Spleen (tissue), 13 donors: ENCODE results near the gene CNDP2. TPM values are rescaled to one million over a fixed set of nuclear protein-coding genes. Genes with fewer than 3 reads are reported as not detected.
A peak's percentile ranks its signal among the peaks of the same experiment; 100 is the strongest.

ENCODE experiments used
- DNase-seq: peaks from one replicate; pipeline ENCODE4 v3.0.0-alpha.2; 2020
- H3K27ac ChIP-seq, 8 donors: fragments of 200-600 bp; sonication (generic) in 7 of 8; 1 replicate in 4 of 8; 2 replicates in 4 of 8; pipeline versions ENCODE4 v1.5.0 to v1.8.0; 2016 to 2021; ENCODE audit warnings: inconsistent platforms in 4 of 8, mild to moderate bottlenecking in 4 of 8, moderate library complexity in 1 of 8
- H3K27me3 ChIP-seq, 7 donors: fragments of 200-600 bp; sonication (generic) in 6 of 7; replicated peaks in 1 of 7; 1 replicate in 4 of 7; 2 replicates in 3 of 7; pipeline versions ENCODE4 v1.5.0 to v1.8.0; 2016 to 2021; ENCODE audit warnings: inconsistent platforms in 3 of 7, mild to moderate bottlenecking in 1 of 7
- H3K36me3 ChIP-seq, 6 donors: fragments of 200-600 bp; sonication (generic) in 5 of 6; 1 replicate in 4 of 6; 2 replicates in 2 of 6; pipeline versions ENCODE4 v1.5.0 to v1.8.0; 2016 to 2021; ENCODE audit warnings: inconsistent platforms in 2 of 6
- H3K4me1 ChIP-seq, 6 donors: fragments of 200-600 bp; sonication (generic) in 5 of 6; 1 replicate in 3 of 6; 2 replicates in 3 of 6; pipeline versions ENCODE4 v1.5.0 to v1.8.0; 2016 to 2021; ENCODE audit warnings: inconsistent platforms in 3 of 6
- H3K4me3 ChIP-seq, 8 donors: fragments of 200-600 bp; sonication (generic) in 7 of 8; 1 replicate in 4 of 8; 2 replicates in 4 of 8; pipeline versions ENCODE4 v1.5.0 to v1.8.0; 2016 to 2021; ENCODE audit warnings: inconsistent platforms in 4 of 8, mild to moderate bottlenecking in 4 of 8, moderate library complexity in 2 of 8
- H3K9me3 ChIP-seq, 8 donors: fragments of 200-600 bp; sonication (generic) in 7 of 8; 1 replicate in 4 of 8; 2 replicates in 4 of 8; pipeline versions ENCODE4 v1.5.0 to v1.8.0; 2016 to 2021; ENCODE audit warnings: inconsistent platforms in 4 of 8
- CTCF ChIP-seq, 11 experiments: fragments of 200-600 bp in 7 of 11; fragments of 450-650 bp in 4 of 11; sonication (generic) in 4 of 11; IDR thresholded peaks in 8 of 11; conservative IDR thresholded peaks in 3 of 11; 1 replicate in 7 of 11; 2 replicates in 4 of 11; pipeline versions ENCODE4 v1.4.0 to v1.8.0; 2016 to 2021; ENCODE audit warnings: antibody characterized with exemption in 11 of 11, inconsistent platforms in 4 of 11, mild to moderate bottlenecking in 1 of 11
- POLR2A ChIP-seq, 3 donors: fragments of 450-650 bp; IDR thresholded peaks; one replicate each; pipeline ENCODE4 v1.5.1; 2017; ENCODE audit warnings: antibody characterized with exemption in 3 of 3, mild to moderate bottlenecking in 1 of 3
- POLR2AphosphoS5 ChIP-seq, 3 donors: sonication (generic); formaldehyde crosslinking; IDR thresholded peaks; one replicate each; pipeline ENCODE4 v1.5.1; 2017; ENCODE audit warnings: antibody characterized with exemption in 3 of 3
- WGBS, 5 donors: extraction: QIAGEN DNeasy Blood & Tissue Kit in 3 of 5; methylation state at CpG; one replicate each; pipeline versions ENCODE4 v1.1.5 to v1.1.7; 2013 to 2018; 5-methylcytosine and 5-hydroxymethylcytosine counted together
- intact Hi-C: fragments of 100-400 bp; cut with DNase I; formaldehyde crosslinking; loops from one replicate; pipeline ENCODE4 v1.15.0; 2023; ENCODE audit warnings: low total_unique reads
- long read RNA-seq, 2 donors: transcript quantifications; one replicate each; lab custom pipeline, GENCODE V29; 2026
- polyA plus RNA-seq, 3 donors: library from polyadenylated mRNA; stranded (reverse); fragments of 200-250 nt; gene quantifications; one replicate each; pipeline ENCODE4 v1.2.1, GENCODE V29; 2013
- total RNA-seq, 7 donors: library from RNA; depleted of rRNA in 3 of 7; stranded (reverse); fragments of >200 nt in 3 of 7; fragmentation: NEBNext Ultra II Directional in 4 of 7; extraction: Animal tissue kit (Norgen Biotek cat#: 25700) in 4 of 7; gene quantifications; one replicate each; pipeline versions ENCODE4 v1.1.0 to v1.2.1, GENCODE V29; 2016 to 2021
- donor health status: healthy with polysubstance abuse.
- donor health status: DM: no; HTN: no; CAD: no; lungs with moderate emphysema.
- donor health status: DM: no; HTN: no; CAD: no.
- donor health status: Bipolar disorder and iron deficiency.
- donor health status: healthy.
- donor health status: DM: no; HTN: no; CAD: no.
- donor health status: DM: yes; HTN: yes; CAD: no.

Gene CNDP2
- total RNA-seq, result 100 to 1,000 TPM; 219 to 310 (median 291) TPM
- polyA plus RNA-seq, result 100 to 1,000 TPM; 102 to 168 (median 123) TPM
- long read RNA-seq, donor 1, full-length matches to known transcripts, result 20 of 47 reads
- long read RNA-seq, donor 1, partial matches to known transcripts, result 27 of 47 reads
- long read RNA-seq, donor 1, other reads (novel, unspliced or antisense), result 0 of 47 reads
- long read RNA-seq, donor 2, full-length matches to known transcripts, result 20 of 28 reads
- long read RNA-seq, donor 2, partial matches to known transcripts, result 8 of 28 reads
- long read RNA-seq, donor 2, other reads (novel, unspliced or antisense), result 0 of 28 reads

- peak within 1 kb of the TSS; percentile 77 to 93 (median 90) for H3K4me3 ChIP-seq
- H3K27ac ChIP-seq, result peak within 1 kb of the TSS; percentile 86 to 97 (median 94)
- H3K4me1 ChIP-seq, result peaks cover 22 to 54% (median 45%) of the 10 kb centered on the region in 6 donors
- peaks cover 0 to 7% (median 2%) of the 10 kb centered on the region in 8 donors for H3K9me3 ChIP-seq
- intact Hi-C loops, result loop anchor here (10.0 kb wide), 1 partner anchor 59 kb away; no protein-coding TSS in a partner anchor
- no peaks in the 10 kb centered on the region for H3K27me3 ChIP-seq
- TF ChIP-seq POLR2AphosphoS5 (IDR thresholded peaks at IDR 0.05) (peak; percentile 95 to 98 (median 96)), POLR2A (IDR thresholded peaks at IDR 0.05) (peak in 2 of 3 donors; percentile 48 to 69), CTCF (IDR thresholded peaks at IDR 0.05 in 8 of 11, conservative IDR thresholded peaks at IDR 0.05 in 3 of 11) (peak in 2 of 11 experiments; percentile 2 to 26)
- DNase-seq, result peak; percentile 100
- WGBS, 5 donors, result 0 to 1% (median 0%) methylated on average over 53 to 71 of the region's 71 CpGs
- H3K36me3 ChIP-seq, result peaks cover 0 to 1% (median 0%) of the 10 kb centered on the region in 6 donors
These were observed at the start of gene CNDP2 for GRCh38 chr18:74495581-74496507. CNDP2 (plus strand) TSS chr18:74496363; CDS start chr18:74499974, 3,611 bp downstream.

GRCh38 chr18:74446631-74447403, 49.3 kb upstream of the CNDP2 start:
- WGBS, 5 donors, result 88 to 97% (median 93%) methylated on average over 11 to 38 of the region's 38 CpGs
- intact Hi-C loops, result no loop called here
- H3K27ac ChIP-seq, result no peak overlapping the region
- TF ChIP-seq POLR2A (IDR thresholded peaks at IDR 0.05), result no peak
- no peak for TF ChIP-seq POLR2AphosphoS5 (IDR thresholded peaks at IDR 0.05)
- no peak for TF ChIP-seq CTCF (IDR thresholded peaks at IDR 0.05 in 8 of 11, conservative IDR thresholded peaks at IDR 0.05 in 3 of 11)
- H3K4me1 ChIP-seq, result no peaks in the 10 kb centered on the region
- no peak overlapping the region for H3K4me3 ChIP-seq
- no peaks in the 10 kb centered on the region for H3K9me3 ChIP-seq
- no peaks in the 10 kb centered on the region for H3K36me3 ChIP-seq
- no peak for DNase-seq
- peaks cover 0 to 50% (median 0%) of the 10 kb centered on the region in 7 donors for H3K27me3 ChIP-seq

GRCh38 chr18:74447404-74448152, 48.6 kb upstream of the CNDP2 start:
- Histone ChIP-seq H3K36me3 (no peaks in the 10 kb centered on the region), H3K9me3 (no peaks in the 10 kb centered on the region), H3K4me1 (no peaks in the 10 kb centered on the region), H3K4me3 (no peak overlapping the region), H3K27ac (no peak overlapping the region), H3K27me3 (peaks cover 0 to 50% (median 0%) of the 10 kb centered on the region in 7 donors)
- 80 to 89% (median 84%) methylated on average over 15 to 16 of the region's 16 CpGs for WGBS, 5 donors
- TF ChIP-seq POLR2AphosphoS5 (IDR thresholded peaks at IDR 0.05) (no peak), CTCF (IDR thresholded peaks at IDR 0.05 in 8 of 11, conservative IDR thresholded peaks at IDR 0.05 in 3 of 11) (no peak), POLR2A (IDR thresholded peaks at IDR 0.05) (no peak)
- DNase-seq, result no peak
- intact Hi-C loops, result no loop called here
